Activated CD4-positive, alpha-beta T cell treated with anti-CD3 and anti-CD28 coated beads for 24 hours (primary cell): ENCODE data around the gene CCDC86.
"Not testable (repeated sequence)": the region's sequence is repeated elsewhere in the genome, so short reads cannot be mapped to it uniquely, and the experiment has no call there.

Experiments
- DNase-seq, 2 donors: peaks; one replicate each; pipeline ENCODE4 v3.0.0-alpha.2; 2020; ENCODE audit warnings: low read depth in 2 of 2

The CCDC86 gene, protein sequence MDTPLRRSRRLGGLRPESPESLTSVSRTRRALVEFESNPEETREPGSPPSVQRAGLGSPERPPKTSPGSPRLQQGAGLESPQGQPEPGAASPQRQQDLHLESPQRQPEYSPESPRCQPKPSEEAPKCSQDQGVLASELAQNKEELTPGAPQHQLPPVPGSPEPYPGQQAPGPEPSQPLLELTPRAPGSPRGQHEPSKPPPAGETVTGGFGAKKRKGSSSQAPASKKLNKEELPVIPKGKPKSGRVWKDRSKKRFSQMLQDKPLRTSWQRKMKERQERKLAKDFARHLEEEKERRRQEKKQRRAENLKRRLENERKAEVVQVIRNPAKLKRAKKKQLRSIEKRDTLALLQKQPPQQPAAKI

DNA sequence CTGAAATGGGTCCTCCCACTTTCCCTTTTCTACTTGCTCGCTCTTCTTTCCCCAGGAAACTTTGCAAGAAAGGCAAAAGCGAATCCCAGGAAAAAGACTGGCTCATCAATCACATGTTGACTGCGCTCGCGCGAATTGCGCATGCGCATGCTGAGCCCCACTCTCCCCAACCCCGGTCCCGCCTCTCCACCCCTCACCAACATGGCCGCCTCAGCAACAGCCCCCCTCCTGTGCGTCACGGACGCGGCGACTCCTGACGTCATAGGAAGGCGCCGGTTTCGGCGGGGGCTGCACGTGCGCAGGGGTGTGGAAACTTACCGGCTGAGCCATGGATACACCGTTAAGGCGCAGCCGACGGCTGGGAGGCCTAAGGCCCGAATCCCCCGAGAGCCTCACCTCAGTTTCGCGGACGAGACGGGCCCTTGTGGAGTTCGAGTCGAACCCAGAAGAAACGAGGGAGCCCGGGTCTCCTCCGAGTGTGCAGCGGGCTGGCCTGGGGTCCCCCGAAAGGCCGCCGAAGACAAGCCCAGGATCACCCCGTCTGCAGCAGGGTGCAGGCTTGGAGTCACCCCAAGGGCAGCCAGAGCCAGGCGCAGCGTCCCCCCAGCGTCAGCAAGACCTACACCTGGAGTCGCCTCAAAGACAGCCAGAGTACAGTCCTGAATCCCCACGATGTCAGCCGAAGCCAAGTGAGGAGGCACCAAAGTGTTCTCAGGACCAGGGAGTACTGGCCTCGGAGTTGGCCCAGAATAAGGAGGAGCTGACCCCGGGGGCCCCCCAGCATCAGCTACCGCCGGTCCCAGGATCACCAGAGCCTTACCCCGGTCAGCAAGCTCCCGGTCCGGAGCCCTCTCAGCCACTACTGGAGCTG is at the start of gene CCDC86:
Gene CCDC86, plus strand, starts transcription at position 317 of the 871 bp plus-strand sequence. Its CDS starts 12 bp downstream, at position 329.
- peak; percentile 97 to 98 for DNase-seq

DNA sequence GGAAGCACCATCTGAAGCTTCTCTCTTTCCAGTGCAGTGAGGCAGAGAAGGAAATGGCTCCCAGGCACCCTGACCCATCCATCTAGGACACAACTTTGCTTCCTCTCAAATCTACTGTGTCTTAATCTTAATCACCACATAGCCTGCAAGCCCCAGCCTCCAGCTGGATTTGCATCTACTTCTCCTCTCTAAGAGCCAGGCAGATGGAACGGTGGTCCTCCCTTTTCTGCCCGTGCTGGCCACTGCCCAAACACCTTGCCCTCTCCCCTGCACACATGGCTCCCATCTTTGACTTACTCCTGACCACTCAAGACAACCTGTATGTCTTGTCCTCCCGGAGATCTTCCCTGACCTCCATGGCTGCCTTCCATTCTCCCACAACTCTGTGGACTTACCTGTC is 49.4 kb upstream of the CCDC86 start:
- DNase-seq: no peak

DNA sequence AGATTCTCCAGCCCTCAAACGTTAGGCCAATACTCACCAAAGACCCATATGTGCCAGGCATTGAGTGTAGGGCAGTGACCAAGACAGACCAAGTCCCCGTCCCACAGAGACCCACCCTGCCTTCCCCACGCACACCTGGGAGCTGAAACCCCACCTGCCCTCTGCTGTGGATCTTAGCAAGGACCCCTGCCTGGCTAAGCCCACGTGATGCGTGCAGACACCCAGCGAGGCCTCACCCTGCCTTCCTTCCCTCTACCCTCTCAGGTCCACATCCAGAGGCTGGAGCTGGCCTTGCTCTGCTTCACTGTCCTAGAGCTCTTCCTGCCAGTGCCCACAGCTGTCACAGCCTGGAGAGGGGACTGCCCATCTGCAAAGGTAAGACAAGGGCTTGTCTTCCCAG is 46.6 kb upstream of the CCDC86 start:
- DNase-seq: no peak

DNA sequence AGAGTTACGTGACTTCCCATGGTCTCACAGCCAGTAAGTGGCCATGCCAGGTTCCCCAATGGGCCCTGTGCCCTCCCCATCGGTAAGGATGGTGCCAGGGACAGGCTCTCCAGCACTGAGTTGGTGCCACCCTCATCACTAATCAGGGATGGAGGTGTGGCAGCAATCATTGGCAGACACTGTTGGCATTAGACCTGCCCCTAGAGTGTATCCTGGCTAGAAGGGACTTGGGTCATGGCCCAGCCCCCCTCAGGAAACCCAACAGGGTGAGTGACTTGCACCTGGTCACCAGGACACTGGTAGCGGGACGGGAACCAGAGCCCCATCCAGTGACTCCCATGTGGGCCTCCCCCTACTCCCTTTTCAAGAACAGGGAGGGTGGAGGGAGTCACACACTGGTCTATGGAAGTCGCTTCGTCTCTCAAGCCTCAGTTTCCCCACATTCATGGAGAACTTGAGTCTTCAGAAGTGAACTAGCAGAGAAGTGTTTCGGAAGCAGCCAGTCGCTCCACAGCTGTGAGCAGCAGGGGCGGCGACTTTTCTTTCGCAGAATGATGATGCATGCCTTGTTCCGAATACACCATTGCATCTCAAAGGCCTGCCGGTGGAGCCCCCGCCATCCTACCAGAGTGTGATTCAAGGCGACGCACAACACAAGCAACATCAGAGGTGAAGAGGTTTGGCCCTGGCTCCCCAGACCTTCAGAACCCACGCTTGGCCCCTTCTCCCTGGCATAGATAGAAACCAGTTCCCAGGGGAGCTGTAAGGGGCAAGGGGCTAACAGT is 43.9 kb upstream of the CCDC86 start:
- no peak for DNase-seq

DNA sequence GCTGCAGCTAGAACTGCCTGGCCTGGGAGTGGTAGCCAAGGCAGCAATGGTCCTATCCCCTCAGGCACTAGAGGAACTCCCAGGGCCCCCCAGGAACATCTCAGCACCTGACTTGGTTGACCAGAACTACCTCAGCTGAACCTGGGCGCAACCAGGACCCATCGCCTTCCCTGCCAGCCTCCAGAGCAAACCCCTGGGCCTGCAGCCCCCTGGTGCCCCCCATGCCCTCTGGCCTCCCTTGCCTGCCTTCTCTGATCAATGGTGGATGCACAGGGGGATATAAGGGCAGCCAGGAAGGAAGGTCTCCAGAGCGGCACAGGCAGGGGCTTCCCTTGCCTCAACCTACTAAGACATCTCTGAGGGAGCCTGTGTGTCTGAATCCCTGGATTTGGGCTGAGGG is 43.3 kb upstream of the CCDC86 start:
- DNase-seq: no peak

DNA sequence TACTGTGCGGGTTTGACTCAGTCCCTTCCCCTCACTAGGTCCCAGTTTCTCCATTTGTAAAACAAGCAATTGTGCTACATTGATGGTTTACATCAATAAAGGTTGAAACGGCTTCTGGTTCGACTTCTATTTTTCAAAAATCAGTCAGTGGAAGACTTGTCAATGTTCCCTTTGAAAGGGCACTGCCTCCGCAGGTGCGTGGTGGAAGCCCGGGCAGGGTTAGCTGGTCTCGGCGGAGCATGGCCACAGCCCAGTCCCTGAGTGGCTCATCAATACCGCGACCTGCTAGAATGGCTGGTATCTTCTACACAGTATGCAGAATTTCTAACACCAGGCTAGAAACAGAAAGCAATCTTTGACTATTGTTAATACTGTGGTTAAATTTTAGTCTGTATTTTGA is 40.7 kb upstream of the CCDC86 start:
- no peak for DNase-seq

DNA sequence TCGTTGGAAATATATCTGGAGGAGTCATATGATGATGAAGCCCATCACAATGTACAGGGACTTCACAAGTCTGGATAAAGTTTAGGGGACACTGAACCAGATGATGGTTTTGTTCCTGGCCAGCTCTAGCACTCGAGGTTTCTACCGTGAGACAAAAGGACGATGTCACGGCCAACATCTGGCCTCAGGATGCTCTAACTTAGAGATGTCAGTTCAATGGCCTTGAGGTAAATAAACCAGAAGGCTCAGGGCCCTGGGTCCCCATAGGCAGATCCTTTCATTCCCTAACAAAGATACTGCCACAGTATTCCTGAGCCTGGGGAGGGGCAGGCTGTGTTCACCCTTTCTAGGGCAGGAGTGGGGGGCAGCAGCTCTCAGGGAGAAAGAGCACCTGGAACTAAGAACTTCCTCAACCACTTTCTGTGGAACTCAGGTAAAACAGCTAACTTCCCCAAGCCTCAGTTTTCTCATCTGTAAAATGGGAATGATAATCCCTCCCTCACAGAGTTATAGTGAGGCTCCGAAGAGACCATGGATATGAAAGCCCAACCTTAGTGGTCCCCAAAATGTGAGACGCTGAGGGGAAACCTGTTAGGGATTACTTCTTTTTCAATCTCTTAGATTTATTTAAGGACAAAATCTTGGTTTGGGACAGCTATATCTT is 38.5 kb upstream of the CCDC86 start:
- no peak for DNase-seq

DNA sequence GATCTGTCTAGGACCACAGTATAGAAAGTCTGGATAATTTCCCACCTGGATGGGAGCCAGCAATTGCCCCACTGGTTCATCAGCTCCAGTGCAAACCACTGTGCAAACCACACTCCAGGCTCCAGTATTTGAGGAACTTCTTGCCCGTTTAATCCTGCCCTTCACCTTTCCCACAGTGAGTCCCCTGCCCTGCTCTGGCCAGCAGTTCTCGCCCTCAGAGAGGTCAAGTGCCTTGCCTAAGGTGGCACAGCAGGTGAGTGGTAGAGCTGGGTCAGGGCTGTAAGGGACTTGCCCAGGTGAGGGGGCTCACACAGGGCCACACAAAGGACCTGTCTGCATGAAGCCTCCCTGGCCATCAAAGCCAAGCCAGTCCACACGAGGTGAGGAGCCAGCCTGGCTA is 32.7 kb upstream of the CCDC86 start:
- no peak for DNase-seq

DNA sequence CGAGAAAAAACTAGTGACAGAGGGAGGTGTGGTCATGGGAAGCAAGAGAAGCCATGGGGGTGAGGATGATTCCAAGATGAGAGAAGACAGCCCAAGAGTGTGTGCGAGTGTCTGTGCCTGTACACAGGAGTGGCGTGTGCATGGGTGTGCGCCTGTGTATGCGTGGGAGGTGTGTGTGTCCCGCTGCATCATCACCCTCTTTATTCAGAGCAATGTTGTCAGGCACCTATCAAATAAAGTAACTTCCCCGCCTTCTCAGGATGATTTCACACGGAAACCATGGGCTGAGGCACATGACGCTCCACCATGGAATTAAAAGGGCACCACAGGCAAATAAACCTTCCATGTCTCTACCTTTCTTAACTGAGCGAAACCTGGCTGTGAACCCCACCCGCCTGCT is 32.2 kb upstream of the CCDC86 start:
- DNase-seq: no peak

DNA sequence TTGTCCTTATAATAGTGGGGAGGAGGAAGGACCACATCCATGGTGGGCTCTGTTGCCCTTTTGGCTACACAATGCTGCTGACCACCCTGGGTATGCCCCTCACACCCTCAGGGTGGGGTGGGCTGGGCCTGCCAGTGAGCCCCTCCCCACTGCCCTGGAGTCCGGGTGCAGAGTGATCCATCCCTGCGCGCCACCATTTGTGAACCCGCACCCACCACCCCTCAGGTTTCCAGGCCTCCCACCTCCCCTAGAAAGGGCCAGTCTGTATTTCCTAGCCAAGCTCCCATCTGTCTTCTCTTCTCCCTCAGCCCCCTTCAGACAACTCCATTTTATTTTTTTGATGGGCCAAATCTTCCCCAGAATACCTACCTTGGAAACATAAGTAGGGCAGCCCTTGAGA is 31.8 kb upstream of the CCDC86 start:
- DNase-seq: no peak

DNA sequence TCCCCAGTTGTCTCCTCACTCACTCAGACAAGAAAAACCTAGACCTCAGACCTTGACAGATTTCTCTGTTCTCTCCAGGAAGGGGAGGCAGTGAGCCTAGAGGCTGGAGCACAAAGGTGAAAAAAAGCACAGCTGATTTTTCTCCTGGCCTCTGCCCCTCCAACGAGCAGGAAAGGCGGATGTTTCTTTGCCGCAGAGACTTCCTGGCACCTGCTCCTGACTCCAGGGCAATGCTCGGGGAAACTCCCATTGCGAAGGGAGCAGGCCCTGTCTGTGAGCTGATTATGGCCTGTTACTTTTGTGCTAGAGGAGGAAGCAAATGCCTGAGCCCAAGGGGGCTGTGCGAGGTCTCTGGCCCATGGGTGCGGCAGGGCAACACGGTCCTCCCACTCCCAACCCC is 31.3 kb upstream of the CCDC86 start:
- no peak for DNase-seq

DNA sequence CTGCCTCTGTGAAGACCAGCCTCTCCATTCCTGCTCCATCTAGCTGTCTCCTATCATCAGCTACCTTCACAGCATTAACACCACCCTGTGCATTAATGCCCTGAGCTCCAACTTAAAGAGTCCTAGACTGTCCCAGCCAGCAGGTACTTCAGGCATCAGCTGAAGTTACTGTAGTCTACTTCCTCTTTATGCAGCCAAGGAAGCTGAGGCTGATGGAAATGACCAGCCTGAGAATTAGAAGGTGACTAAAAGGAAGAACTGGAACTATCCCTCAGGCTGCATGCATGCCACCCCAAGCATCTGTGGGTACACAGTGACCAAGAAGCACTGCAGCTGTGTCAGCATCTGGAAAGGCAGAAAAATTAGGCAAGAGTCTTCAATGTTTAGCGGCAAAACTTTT is 28.6 kb upstream of the CCDC86 start:
- no peak for DNase-seq

DNA sequence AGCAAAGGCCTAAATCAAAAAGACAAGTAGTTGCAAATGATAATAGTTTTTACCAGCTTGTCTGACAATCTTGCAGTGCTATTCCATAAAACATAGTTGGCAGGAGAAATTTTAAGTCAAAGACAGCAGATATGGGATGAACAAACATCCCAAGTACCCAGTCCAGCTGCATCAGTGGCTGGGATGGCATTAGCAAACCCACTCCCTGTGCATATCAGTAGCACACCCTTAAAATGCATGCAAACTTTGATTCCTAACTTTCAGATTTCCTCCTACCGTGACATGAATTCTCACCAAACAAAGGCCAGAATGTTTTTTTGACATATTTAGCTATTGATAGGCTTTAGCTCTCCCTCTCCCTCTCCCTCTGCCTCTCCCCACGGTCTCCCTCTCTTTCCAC is 27.8 kb upstream of the CCDC86 start:
- no peak for DNase-seq

DNA sequence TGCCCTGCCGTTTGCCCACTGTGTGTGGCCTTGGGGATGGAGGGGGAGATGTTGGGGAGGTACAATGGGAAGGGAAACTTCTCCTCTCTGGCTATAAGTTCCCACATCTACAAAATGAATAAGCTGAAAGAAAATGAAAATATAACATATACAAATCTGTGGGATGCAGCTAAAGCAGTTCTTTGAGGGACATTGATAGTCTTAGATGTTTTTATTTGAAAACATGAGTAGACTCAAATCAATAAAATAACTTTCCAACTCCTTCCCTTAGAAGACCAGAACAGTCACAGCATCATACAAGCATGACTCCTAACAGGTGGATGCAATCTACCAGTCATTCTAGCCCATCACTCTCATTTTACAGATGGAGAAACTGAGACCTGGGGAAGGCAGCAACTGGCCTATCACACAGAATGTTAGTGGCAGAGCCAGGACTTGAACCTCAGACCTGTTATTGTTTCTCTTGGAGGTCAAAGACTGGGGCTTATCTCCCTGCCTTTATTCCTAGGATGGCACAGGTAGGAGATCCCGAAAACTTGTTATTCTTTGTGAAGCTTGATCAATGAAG is 25.2 kb upstream of the CCDC86 start:
- DNase-seq: no peak

DNA sequence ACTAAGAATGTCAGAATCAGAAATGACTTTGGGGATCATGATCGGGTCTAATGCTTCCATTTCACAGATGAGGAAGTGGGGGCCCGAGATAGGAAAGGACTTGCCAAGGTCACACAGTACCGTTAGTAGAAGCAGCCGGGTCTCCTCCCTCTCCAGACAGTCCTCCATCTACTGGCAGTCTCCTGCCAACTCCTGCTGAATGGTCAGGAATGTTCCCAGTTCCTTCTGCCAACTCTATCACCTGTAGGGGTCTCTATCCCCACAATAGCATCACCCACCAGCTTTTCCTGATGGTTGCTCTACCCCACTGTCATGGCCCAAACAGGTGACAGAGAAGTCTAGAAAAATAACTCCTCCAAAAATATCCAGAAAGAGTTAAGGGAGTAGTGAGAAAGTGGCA is 23.9 kb upstream of the CCDC86 start:
- no peak for DNase-seq

DNA sequence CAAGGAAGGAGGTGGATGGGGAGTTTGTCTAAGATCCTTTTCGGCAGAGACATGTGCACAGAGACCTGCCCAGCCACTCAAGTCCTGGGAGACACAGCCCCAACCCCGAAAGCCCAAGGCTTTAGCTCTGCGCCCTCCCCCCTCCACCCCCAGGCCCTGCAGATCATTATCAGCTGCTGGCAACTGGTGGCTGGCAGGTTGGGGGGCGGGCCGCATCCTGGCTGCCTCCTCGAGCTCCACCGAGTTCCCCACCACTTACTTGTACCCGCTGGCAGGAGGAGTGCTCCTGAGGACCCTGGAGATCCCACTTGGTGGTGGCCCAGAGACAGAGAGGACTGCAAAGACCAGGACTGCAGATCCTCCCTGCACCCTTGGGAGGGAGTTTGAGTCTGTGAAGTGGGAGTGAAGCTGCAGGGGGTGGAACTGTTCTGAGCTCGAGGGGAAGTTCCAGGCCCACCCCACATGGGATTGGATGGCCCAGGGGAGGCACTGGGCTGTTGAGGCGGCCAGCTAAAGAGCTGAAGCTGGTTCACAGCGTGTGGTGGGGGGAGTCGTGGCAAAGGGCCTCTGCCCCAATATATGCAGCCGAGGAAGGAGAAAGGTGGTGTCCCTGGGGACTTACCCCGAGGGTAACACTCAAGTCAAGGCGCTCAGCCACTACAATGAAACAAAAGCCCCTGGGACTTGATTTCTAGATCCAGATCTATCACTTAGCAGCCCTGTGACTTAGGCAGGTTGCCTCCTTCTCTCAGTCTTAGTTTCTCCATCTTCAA is 19.9 kb upstream of the CCDC86 start:
- DNase-seq: no peak

DNA sequence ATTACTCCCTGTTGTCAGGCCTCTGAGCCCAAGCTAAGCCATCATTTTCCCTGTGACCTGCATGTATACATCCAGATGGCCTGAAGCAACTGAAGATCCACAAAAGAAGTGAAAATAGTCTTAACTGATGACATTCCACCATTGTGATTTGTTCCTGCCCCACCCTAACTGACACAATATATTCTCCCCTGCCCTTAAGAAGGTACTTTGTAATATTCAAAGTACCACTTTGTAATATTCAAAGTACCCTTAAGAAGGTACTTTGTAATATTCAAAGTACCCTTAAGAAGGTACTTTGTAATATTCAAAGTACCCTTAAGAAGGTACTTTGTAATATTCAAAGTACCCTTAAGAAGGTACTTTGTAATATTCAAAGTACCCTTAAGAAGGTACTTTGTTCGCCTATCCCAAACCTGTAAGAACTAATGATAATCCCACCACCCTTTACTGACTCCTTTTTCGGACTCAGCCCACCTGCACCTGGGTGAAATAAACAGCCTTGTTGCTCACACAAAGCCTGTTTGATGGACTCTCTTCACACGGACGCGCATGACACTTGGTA is 18.1 kb upstream of the CCDC86 start:
- DNase-seq: not testable (repeated sequence)

DNA sequence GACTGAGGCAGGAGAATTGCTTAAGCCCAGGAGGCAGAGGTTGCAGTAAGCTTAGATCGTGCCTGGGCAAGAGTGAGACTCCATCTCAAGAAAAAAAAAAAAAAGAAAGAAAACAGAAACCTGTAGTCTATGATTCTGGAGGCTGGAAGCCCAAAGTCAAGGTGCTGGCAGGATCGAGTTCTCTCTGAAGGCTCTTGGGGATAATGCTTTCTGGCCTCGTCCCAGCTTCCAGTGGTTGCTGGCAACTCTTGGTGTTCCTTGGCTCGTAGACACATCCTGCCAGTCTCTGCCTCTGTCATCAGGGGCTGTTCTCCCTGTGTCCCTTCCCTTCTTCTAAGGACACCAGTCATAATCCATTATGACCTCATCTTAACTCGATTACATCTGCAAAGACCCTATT is 16.8 kb upstream of the CCDC86 start:
- DNase-seq: no peak

DNA sequence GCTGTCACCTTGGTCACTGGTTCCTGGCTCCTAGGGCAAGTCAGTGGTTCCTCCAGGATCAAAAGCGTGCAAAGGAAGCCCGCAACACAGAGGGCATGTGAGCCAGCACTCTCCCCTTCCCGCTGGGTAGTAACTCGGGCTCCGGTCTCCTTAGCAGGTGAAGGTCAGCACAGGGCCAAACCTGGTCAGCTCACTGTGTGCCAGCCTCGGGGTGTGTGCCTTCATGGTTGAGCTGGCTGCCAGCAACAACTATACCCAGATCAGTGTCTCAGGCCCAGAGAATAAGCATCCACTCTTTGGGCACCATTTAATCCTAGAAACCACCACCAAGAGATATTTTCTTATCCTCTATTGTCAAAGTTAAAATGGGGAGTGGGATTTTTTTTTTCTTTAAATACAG is 16.1 kb upstream of the CCDC86 start:
- DNase-seq: no peak

DNA sequence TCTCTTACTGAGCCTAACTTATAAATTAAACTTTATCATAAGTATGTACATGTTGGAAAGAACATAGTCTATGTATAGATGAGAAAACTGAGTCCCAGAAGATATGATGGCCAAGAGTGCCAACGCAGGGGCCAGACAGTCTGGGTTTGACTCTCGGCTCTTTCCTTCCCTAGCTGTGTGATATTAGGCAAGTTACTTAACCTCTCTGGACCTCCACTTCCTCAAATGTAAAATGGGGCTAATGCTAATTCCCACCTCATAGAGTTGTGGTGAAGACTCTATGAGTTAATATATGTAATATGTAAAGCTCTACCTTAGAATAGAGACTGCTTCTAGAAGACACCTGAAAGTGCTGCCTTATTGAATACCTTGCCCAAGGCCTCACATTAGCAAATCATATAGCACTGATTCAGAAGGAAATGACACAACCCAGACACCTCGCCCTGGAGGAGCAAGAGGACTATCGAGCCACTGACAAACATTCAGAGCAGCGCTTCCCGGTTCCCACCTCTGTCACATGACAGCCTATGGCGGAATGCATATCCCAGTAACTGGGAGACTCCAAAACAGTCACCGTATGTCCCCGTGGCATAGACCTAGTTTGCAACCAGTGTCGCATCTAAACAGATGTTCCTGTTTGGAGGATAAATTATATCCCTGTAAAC is 11.3 kb upstream of the CCDC86 start:
- DNase-seq: no peak
